T-cell (primary cell): ENCODE results near the gene DPP7. TPM values are rescaled to one million over a fixed set of nuclear protein-coding genes. Genes with fewer than 3 reads are reported as not detected.

Experiments
- ATAC-seq, 4 experiments: fragments of 200-7000 bp in 3 of 4; fragments of 150-1000 bp in 1 of 4; cut with Tn5 transposase; replicated peaks in 1 of 4; 1 replicate in 3 of 4; 2 replicates in 1 of 4; pipeline ENCODE4 v1.10.0; 2021; ENCODE audit warnings: moderate library complexity in 3 of 4, mild to moderate bottlenecking in 2 of 4, moderate number of reproducible peaks in 1 of 4
- CTCF ChIA-PET, 2 donors: fragments of 300-600 bp; sonication (Branson Sonifier 250); formaldehyde crosslinking; loops; one replicate each; lab custom pipeline; 2022; ENCODE audit warnings: antibody characterized with exemption in 2 of 2; lab: Charles Lee
- POLR2A ChIA-PET, 2 donors: fragments of 300-600 bp; sonication (Branson Sonifier 250); formaldehyde crosslinking; loops; one replicate each; lab custom pipeline; 2022; ENCODE audit warnings: antibody characterized with exemption in 2 of 2; lab: Charles Lee
- DNase-seq, 35 experiments: peaks; one replicate each; pipeline versions ENCODE4 v3.0.0 to v3.0.0-alpha.2; 2013 to 2023
- H3K27ac ChIP-seq: one replicate; pipeline ENCODE4 v1.5.1; 2013; ENCODE audit warnings: low read length
- H3K27me3 ChIP-seq, 2 experiments: replicated peaks in 1 of 2; 1 replicate in 1 of 2; 2 replicates in 1 of 2; pipeline versions ENCODE4 v1.6.1 to v1.7.0; 2013; ENCODE audit warnings: low read length in 1 of 2, mixed read lengths in 1 of 2; ENCODE audit not compliant: control insufficient read depth in 2 of 2, insufficient read depth in 2 of 2; ENCODE audit errors: extremely low read depth in 1 of 2
- H3K36me3 ChIP-seq, 2 donors: 1 replicate in 1 of 2; 2 replicates in 1 of 2; pipeline versions ENCODE4 v1.6.1 to v1.7.0; 2013; ENCODE audit warnings: low read length in 1 of 2; ENCODE audit not compliant: control insufficient read depth in 2 of 2, insufficient read depth in 1 of 2; ENCODE audit errors: extremely low read depth in 1 of 2
- H3K4me1 ChIP-seq, 2 experiments: 1 replicate in 1 of 2; 2 replicates in 1 of 2; pipeline versions ENCODE4 v1.6.1 to v1.7.0; 2013; ENCODE audit warnings: low read length in 2 of 2, mixed read lengths in 1 of 2; ENCODE audit not compliant: insufficient read depth in 2 of 2, control insufficient read depth in 1 of 2; ENCODE audit errors: extremely low read depth in 1 of 2
- H3K4me3 ChIP-seq, 2 donors: 1 replicate in 1 of 2; 2 replicates in 1 of 2; pipeline versions ENCODE4 v1.5.1 to v1.7.0; 2013; ENCODE audit warnings: mild to moderate bottlenecking in 2 of 2, low read length in 1 of 2, moderate library complexity in 1 of 2; ENCODE audit not compliant: control insufficient read depth in 1 of 2; ENCODE audit errors: extremely low read depth in 1 of 2
- H3K9me3 ChIP-seq: 2 replicates; pipeline ENCODE4 v1.7.0; 2013
- H3K27ac Mint-ChIP-seq, 2 donors: one replicate each; pipeline ENCODE4 v1.8.0; 2020 to 2021; ENCODE audit warnings: mild to moderate bottlenecking in 2 of 2, mixed read lengths in 2 of 2
- H3K27me3 Mint-ChIP-seq, 2 donors: one replicate each; pipeline ENCODE4 v1.8.0; 2021 to 2022; ENCODE audit warnings: mixed read lengths in 2 of 2
- H3K36me3 Mint-ChIP-seq: one replicate; pipeline ENCODE4 v1.8.0; 2021; ENCODE audit warnings: mixed read lengths
- H3K4me1 Mint-ChIP-seq, 3 donors: one replicate each; pipeline ENCODE4 v1.8.0; 2020 to 2022; ENCODE audit warnings: mixed read lengths in 3 of 3, mild to moderate bottlenecking in 1 of 3
- H3K4me3 Mint-ChIP-seq, 3 donors: one replicate each; pipeline ENCODE4 v1.8.0; 2020 to 2022; ENCODE audit warnings: mild to moderate bottlenecking in 3 of 3, mixed read lengths in 3 of 3, moderate library complexity in 3 of 3
- H3K9me3 Mint-ChIP-seq, 3 donors: one replicate each; pipeline ENCODE4 v1.8.0; 2020 to 2022; ENCODE audit warnings: mixed read lengths in 3 of 3
- WGBS: methylation state at CpG from one replicate; pipeline ENCODE4 v1.1.5; 2013; ENCODE audit warnings: missing lambda C conversion rate; ENCODE audit not compliant: insufficient coverage; 5-methylcytosine and 5-hydroxymethylcytosine counted together
- total RNA-seq, 35 experiments: library from RNA in 6 of 35; stranded (reverse) in 6 of 35; fragments of 120-200 nt in 1 of 35; gene quantifications; one replicate each; pipeline versions ENCODE4 v1.2.1 to v1.2.4 and lab custom pipeline; 2013 to 2026

Gene DPP7
- total RNA-seq, 5 donors from 2014 or later (not counting 1 experiment from before 2014, with no cell fraction given), result 246 to 469 (median 425) TPM

DNA sequence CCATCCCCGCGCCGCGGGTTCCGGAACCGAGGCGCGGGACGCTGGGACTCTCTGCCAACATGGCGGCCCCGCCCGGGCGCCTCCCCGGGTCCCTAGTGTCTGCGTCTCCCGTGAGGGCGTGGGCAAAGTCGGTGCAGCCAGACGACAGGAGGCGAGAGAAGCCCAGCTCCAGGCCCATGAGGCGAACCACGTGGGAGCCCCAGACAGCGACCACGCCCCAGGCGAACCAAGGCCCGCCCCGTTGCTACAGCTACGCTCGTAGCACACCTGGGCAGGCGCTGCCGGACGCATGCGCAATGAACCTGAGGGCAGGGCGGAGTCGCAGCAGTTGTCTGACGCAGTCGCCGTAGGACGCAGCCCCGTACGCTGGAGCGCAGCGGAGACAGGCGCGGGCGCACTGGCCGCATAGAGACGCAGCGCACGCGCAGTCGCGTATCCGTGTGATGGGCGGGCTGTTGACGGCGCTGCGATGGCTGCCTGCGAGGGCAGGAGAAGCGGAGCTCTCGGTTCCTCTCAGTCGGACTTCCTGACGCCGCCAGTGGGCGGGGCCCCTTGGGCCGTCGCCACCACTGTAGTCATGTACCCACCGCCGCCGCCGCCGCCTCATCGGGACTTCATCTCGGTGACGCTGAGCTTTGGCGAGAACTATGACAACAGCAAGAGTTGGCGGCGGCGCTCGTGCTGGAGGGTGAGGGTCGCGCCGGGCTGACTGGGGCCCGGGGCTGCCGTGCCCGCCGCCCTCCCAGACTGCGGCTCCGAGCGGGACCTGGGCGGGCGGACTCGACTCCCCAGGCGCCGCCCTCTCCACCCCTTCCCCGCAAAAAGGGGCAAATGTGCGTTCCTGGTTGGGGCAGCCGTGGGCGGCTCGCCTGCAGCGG lies 27.8 kb downstream of the DPP7 start, which contains the start of gene MAN1B1:
TSS of gene MAN1B1 (plus strand) at position 455 of the 878 bp plus-strand sequence. CDS start at position 470, 15 bp downstream.
- peaks cover 28 to 40% (median 32%) of the 10 kb centered on the region in 3 donors for H3K4me1 Mint-ChIP-seq
- whole genome bisulfite sequencing, result under 1% methylated on average over 99 of the region's 101 CpGs
- POLR2A ChIA-PET, result interaction anchor here (0.6 to 1.5 kb wide), 10 partner anchors 9 to 287 kb away, joined by 3 to 12 read pairs (median 4); partner anchors contain the start of genes SAPCD2 (in 1 of the 2), TPRN (in 1 of the 2) and TUBB4B (in 1 of the 2)
- no peaks in the 10 kb centered on the region for H3K9me3 Mint-ChIP-seq
- Histone ChIP-seq H3K4me1 (peaks cover 13 to 31% of the 10 kb centered on the region in 2 experiments), H3K27me3 (peaks cover 0 to 3% of the 10 kb centered on the region in 2 experiments), H3K27ac (peak within 1 kb of the TSS; percentile 78), H3K4me3 (peak within 1 kb of the TSS; percentile 67 to 75), H3K9me3 (no peaks in the 10 kb centered on the region), H3K36me3 (peaks cover 7 to 27% of the 10 kb centered on the region in 2 donors)
- peak within 1 kb of the TSS; percentile 88 to 94 for H3K27ac Mint-ChIP-seq
- peaks cover 12% of the 10 kb centered on the region for H3K36me3 Mint-ChIP-seq
- peak within 1 kb of the TSS; percentile 79 to 93 (median 89) for H3K4me3 Mint-ChIP-seq
- no peaks in the 10 kb centered on the region for H3K27me3 Mint-ChIP-seq
- DNase-seq (peak; percentile 93 to 100 (median 99)), ATAC-seq (peak; percentile 85 to 90 (median 86))
- CTCF ChIA-PET, result interaction anchor here (0.6 to 1.8 kb wide), 12 partner anchors 9 to 185 kb away, joined by 3 to 42 read pairs (median 3); partner anchors contain the start of genes ABCA2 (in 1 of the 2), SAPCD2 (in 1 of the 2) and TUBB4B (in 1 of the 2)

DNA sequence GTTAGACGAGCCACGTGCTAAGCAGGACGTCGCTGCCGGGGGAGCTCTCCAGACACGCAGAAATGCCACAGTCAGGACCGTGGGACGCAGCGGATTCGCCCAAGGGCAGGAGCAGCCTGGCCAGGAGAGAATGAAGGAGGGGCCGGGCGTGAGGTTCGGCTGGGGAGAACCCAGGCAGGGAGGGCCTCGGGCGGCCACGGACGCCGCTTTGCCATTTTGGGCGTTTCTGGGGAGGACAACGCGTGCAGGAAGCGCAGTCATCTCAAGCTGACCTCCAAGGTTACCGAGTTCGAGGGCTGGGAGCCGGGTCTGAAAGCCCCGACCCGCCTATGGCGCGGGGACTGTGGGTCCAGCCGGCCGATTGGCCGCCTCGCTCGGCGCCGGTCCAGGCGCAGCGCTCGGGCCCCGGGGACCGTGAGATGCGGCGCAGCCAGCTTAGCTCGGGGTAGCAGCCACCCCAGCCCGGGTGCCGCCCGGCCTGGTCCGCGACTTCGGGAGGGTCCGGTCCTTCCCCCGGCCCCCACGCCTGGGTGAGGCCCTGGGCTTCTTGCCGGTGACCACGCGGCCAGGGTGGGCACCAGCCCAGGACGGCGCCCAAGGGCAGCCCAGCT lies 28.5 kb downstream of the DPP7 start:
- H3K9me3 Mint-ChIP-seq, result no peaks in the 10 kb centered on the region
- Histone ChIP-seq H3K36me3 (peaks cover 7 to 28% of the 10 kb centered on the region in 2 donors), H3K4me1 (peaks cover 13 to 31% of the 10 kb centered on the region in 2 experiments), H3K4me3 (peak overlapping the region; percentile 67 to 75), H3K27me3 (peaks cover 0 to 3% of the 10 kb centered on the region in 2 experiments), H3K27ac (peak overlapping the region; percentile 61), H3K9me3 (no peaks in the 10 kb centered on the region)
- H3K27ac Mint-ChIP-seq, result peak overlapping the region; percentile 87 to 94
- ChIA-PET CTCF (interaction anchor here (0.6 to 1.8 kb wide), 7 partner anchors 10 to 185 kb away, joined by 3 to 42 read pairs (median 3); partner anchors contain the start of genes ABCA2 (in 1 of the 2) and SAPCD2 (in 1 of the 2)), POLR2A (interaction anchor here (0.6 to 1.5 kb wide), 6 partner anchors 10 to 158 kb away, joined by 3 to 12 read pairs (median 7); partner anchors contain the start of genes SAPCD2 (in 1 of the 2), TPRN (in 1 of the 2) and TUBB4B (in 1 of the 2))
- peak in 6 of 35 experiments; percentile 13 to 39 (median 16) for DNase-seq
- peak in 3 of 4 experiments; percentile 6 to 11 (median 8) for ATAC-seq
- under 1% methylated on average over 58 of the region's 58 CpGs for WGBS
- peaks cover 12% of the 10 kb centered on the region for H3K36me3 Mint-ChIP-seq
- H3K27me3 Mint-ChIP-seq, result no peaks in the 10 kb centered on the region
- peaks cover 28 to 38% (median 32%) of the 10 kb centered on the region in 3 donors for H3K4me1 Mint-ChIP-seq
- peak overlapping the region; percentile 79 to 93 (median 87) for H3K4me3 Mint-ChIP-seq

DNA sequence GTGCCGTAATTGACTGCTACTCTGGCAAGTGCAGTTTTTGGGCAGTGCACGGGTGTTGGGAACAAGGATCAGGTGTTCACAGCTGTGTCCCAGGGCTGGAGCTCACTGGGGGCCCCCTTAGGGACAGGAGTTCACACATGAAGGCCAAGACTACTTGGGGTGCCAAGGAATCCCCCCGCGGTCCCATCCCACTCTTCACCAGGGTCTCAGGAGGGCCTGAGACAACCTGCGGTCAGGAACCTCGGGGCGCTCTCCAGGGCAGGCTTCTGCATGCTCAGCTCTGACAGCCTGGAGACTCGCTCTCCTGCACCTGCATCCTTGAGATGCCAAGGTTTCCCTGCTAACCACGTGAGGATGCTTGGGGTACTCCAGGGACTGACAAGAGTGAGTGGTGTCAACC lies 30.0 kb downstream of the DPP7 start:
- Histone ChIP-seq H3K27me3 (peaks cover 0 to 3% of the 10 kb centered on the region in 2 experiments), H3K36me3 (peaks cover 0 to 24% of the 10 kb centered on the region in 2 donors), H3K4me1 (peaks cover 13 to 25% of the 10 kb centered on the region in 2 experiments), H3K9me3 (no peaks in the 10 kb centered on the region), H3K27ac (no peak overlapping the region), H3K4me3 (no peak overlapping the region)
- ChIA-PET POLR2A (no interaction called here), CTCF (no interaction called here)
- H3K4me3 Mint-ChIP-seq, result no peak overlapping the region
- H3K9me3 Mint-ChIP-seq, result no peaks in the 10 kb centered on the region
- ATAC-seq, result no peak
- H3K27ac Mint-ChIP-seq, result no peak overlapping the region
- H3K36me3 Mint-ChIP-seq, result peaks cover 14% of the 10 kb centered on the region
- peaks cover 29 to 40% (median 30%) of the 10 kb centered on the region in 3 donors for H3K4me1 Mint-ChIP-seq
- WGBS, result 83% methylated on average over 9 of the region's 9 CpGs
- DNase-seq, result no peak
- no peaks in the 10 kb centered on the region for H3K27me3 Mint-ChIP-seq

DNA sequence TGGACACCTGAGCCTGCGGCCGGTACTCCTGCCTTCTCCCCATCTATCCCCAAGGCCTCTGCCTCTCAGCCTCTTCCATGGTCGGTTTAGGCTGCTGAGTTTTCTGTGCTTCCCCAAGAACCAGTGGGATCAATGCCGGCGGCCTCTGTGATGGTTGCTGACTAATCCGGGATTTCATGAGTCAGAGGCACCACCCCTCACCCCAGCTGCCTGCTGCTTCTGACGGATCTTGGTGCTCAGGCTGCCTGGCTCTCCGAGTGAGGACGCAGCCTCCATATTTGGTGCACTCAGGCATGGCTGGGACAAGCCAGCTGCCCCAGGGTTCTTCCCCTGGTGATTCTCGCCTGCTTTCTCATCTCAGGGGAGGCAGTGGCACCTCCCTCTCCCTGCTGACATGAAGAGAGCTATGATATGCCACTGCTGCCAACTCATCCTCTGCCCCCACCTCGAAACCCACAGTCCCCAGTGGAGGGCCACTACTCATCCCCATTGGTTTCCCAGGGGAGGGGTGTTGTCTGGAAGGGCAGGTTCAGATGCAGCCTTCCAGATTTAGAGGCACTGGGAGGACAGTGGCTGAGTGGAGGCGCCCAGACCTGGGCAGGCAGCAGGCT lies 31.0 kb downstream of the DPP7 start:
- ChIA-PET CTCF (no interaction called here), POLR2A (no interaction called here)
- no peak overlapping the region for H3K27ac ChIP-seq
- no peak overlapping the region for H3K27ac Mint-ChIP-seq
- peaks cover 0 to 6% of the 10 kb centered on the region in 2 experiments for H3K27me3 ChIP-seq
- H3K4me1 ChIP-seq, result peaks cover 13 to 28% of the 10 kb centered on the region in 2 experiments
- WGBS, result 85% methylated on average over 6 of the region's 12 CpGs
- H3K4me3 Mint-ChIP-seq, result no peak overlapping the region
- peaks cover 20 to 31% (median 22%) of the 10 kb centered on the region in 3 donors for H3K4me1 Mint-ChIP-seq
- H3K9me3 Mint-ChIP-seq, result no peaks in the 10 kb centered on the region
- ATAC-seq (no peak), DNase-seq (no peak)
- H3K36me3 ChIP-seq, result peaks cover 0 to 14% of the 10 kb centered on the region in 2 donors
- H3K9me3 ChIP-seq, result no peaks in the 10 kb centered on the region
- no peaks in the 10 kb centered on the region for H3K27me3 Mint-ChIP-seq
- peaks cover 8% of the 10 kb centered on the region for H3K36me3 Mint-ChIP-seq
- no peak overlapping the region for H3K4me3 ChIP-seq

DNA sequence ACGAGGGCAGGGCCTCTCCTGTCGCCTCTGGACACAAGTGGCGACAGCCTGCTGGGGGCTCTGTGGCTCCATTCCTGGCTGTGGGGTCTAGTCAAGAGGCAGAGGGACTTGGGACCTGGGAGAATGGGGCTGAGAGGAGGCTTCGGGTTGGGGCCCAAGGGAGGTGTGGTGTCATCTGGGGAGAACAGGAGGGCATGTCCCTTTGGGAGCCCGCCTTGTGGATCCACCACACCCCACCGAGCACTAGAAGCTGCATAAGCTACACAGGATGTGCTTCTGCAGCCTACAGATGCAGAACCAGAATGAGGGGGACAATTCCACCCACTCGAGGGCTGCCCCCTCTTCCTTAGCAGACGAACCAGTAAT lies 31.6 kb downstream of the DPP7 start:
- WGBS, result 77% methylated on average over 4 of the region's 8 CpGs
- Mint-ChIP-seq H3K9me3 (no peaks in the 10 kb centered on the region), H3K4me3 (no peak overlapping the region), H3K36me3 (peaks cover 8% of the 10 kb centered on the region), H3K4me1 (peaks cover 16 to 28% (median 17%) of the 10 kb centered on the region in 3 donors), H3K27ac (no peak overlapping the region), H3K27me3 (no peaks in the 10 kb centered on the region)
- POLR2A ChIA-PET, result no interaction called here
- Histone ChIP-seq H3K27me3 (peaks cover 0 to 8% of the 10 kb centered on the region in 2 experiments), H3K27ac (no peak overlapping the region), H3K9me3 (no peaks in the 10 kb centered on the region), H3K4me1 (peaks cover 11 to 33% of the 10 kb centered on the region in 2 experiments), H3K36me3 (peaks cover 0 to 14% of the 10 kb centered on the region in 2 donors), H3K4me3 (no peak overlapping the region)
- CTCF ChIA-PET, result no interaction called here
- ATAC-seq, result no peak
- DNase-seq, result no peak
